GM21447 (cell line): ENCODE measurements around the gene KCNMB4.

Source experiments
- ATAC-seq: cut with Tn5 transposase; IDR thresholded peaks from one replicate; pipeline ENCODE4 v1.9.1; 2021; ENCODE audit not compliant: unreplicated experiment

KCNMB4 gene

GRCh38 chr12:70430400-70430799 is 64.3 kb downstream of the KCNMB4 start:
- no peak for ATAC-seq

GRCh38 chr12:70436836-70437235 is 70.7 kb downstream of the KCNMB4 start:
- ATAC-seq: no peak

- no peak for ATAC-seq
Observed at GRCh38 chr12:70443062-70443673, 77.1 kb downstream of the KCNMB4 start.

- no peak for ATAC-seq
Observed at GRCh38 chr12:70444903-70445302, 78.8 kb downstream of the KCNMB4 start.

GRCh38 chr12:70448371-70448770 is 82.3 kb downstream of the KCNMB4 start:
- no peak for ATAC-seq

GRCh38 chr12:70449074-70449752 is 83.1 kb downstream of the KCNMB4 start:
- no peak for ATAC-seq

- ATAC-seq: no peak
Observed at GRCh38 chr12:70449753-70450341, 83.8 kb downstream of the KCNMB4 start.

GRCh38 chr12:70451528-70451927 is 85.4 kb downstream of the KCNMB4 start:
- no peak for ATAC-seq

GRCh38 chr12:70456953-70457352 is 90.9 kb downstream of the KCNMB4 start:
- ATAC-seq: no peak

- peak; percentile 88 for ATAC-seq
Observed at GRCh38 chr12:70459786-70460185, 93.7 kb downstream of the KCNMB4 start.

GRCh38 chr12:70463997-70464396 is 97.9 kb downstream of the KCNMB4 start:
- ATAC-seq: no peak

GRCh38 chr12:70466753-70467152 is 100.7 kb downstream of the KCNMB4 start:
- ATAC-seq: no peak

- ATAC-seq: no peak
Observed at GRCh38 chr12:70467476-70467875, 101.4 kb downstream of the KCNMB4 start.

- no peak for ATAC-seq
Observed at GRCh38 chr12:70467918-70468733, 102.0 kb downstream of the KCNMB4 start.

- no peak for ATAC-seq
Observed at GRCh38 chr12:70468741-70469140, 102.7 kb downstream of the KCNMB4 start.

GRCh38 chr12:70469221-70469820 is 103.2 kb downstream of the KCNMB4 start:
- ATAC-seq: no peak

GRCh38 chr12:70482764-70483163 is 116.7 kb downstream of the KCNMB4 start:
- no peak for ATAC-seq
